Fibroblast of skin of left quadriceps (primary cell): Measurements from ENCODE around the gene DIO2.

Experiments used
- DNase-seq, 2 experiments: peaks; one replicate each; pipeline ENCODE4 v3.0.0-alpha.2; 2013; ENCODE audit warnings: low read depth in 2 of 2

The DIO2 gene

GRCh38 chr14:80167793-80168448 lies 43.4 kb downstream of the DIO2 start:
- no peak for DNase-seq

GRCh38 chr14:80164991-80165721 lies 46.1 kb downstream of the DIO2 start:
- no peak for DNase-seq

- DNase-seq: no peak
These were observed 58.5 kb downstream of the DIO2 start for GRCh38 chr14:80152763-80153162.

- no peak for DNase-seq
These were observed 59.1 kb downstream of the DIO2 start for GRCh38 chr14:80152166-80152565.

GRCh38 chr14:80150301-80150700 lies 61.0 kb downstream of the DIO2 start:
- DNase-seq: no peak
